Naive thymus-derived CD8-positive, alpha-beta T cell (primary cell): ENCODE data around the gene DNASE1. TPM values are rescaled to one million over a fixed set of nuclear protein-coding genes. Genes with fewer than 3 reads are reported as not detected.

ENCODE experiments used
- ATAC-seq, 2 donors: fragments of 150-1000 bp; cut with Tn5 transposase in 1 of 2; sonication (Bioruptor Pico), chemical (Tn5 transposase) in 1 of 2; 1 replicate in 1 of 2; 2 replicates in 1 of 2; pipeline ENCODE4 v1.10.0; 2021; ENCODE audit warnings: mild to moderate bottlenecking in 2 of 2, moderate library complexity in 2 of 2
- POLR2A ChIA-PET: fragments of 350-600 bp; sonication (Branson Sonifier 250); formaldehyde crosslinking; loops from one replicate; lab custom pipeline; 2021; ENCODE audit warnings: antibody characterized with exemption; lab: Charles Lee
- DNase-seq, 10 donors: peaks; one replicate each; pipeline versions ENCODE4 v3.0.0 to v3.0.0-alpha.2; 2020 to 2022
- H3K27ac Mint-ChIP-seq, 10 donors: one replicate each; pipeline ENCODE4 v1.8.0; 2020 to 2022; ENCODE audit warnings: mild to moderate bottlenecking in 10 of 10, mixed read lengths in 10 of 10, moderate library complexity in 4 of 10, inconsistent platforms in 1 of 10
- H3K27me3 Mint-ChIP-seq, 5 donors: one replicate each; pipeline ENCODE4 v1.8.0; 2021 to 2022; ENCODE audit warnings: mixed read lengths in 5 of 5
- H3K36me3 Mint-ChIP-seq, 3 donors: one replicate each; pipeline ENCODE4 v1.8.0; 2020 to 2022; ENCODE audit warnings: mixed read lengths in 3 of 3, mild to moderate bottlenecking in 2 of 3, inconsistent platforms in 1 of 3
- H3K4me1 Mint-ChIP-seq, 4 donors: one replicate each; pipeline ENCODE4 v1.8.0; 2021 to 2022; ENCODE audit warnings: mixed read lengths in 4 of 4
- H3K4me3 Mint-ChIP-seq, 10 donors: one replicate each; pipeline ENCODE4 v1.8.0; 2020 to 2022; ENCODE audit warnings: mild to moderate bottlenecking in 10 of 10, mixed read lengths in 10 of 10, moderate library complexity in 6 of 10, inconsistent platforms in 1 of 10
- H3K9me3 Mint-ChIP-seq, 9 donors: one replicate each; pipeline ENCODE4 v1.8.0; 2020 to 2022; ENCODE audit warnings: mixed read lengths in 9 of 9, mild to moderate bottlenecking in 3 of 9, inconsistent platforms in 1 of 9, moderate library complexity in 1 of 9
- polyA plus RNA-seq, 3 donors: library from polyadenylated mRNA; unstranded; fragments of 300-500 nt; fragmentation: Illumina TruSeq; gene quantifications; one replicate each; pipeline ENCODE4 v1.2.3, GENCODE V29; 2021
- total RNA-seq, 8 experiments: library from RNA in 2 of 8; stranded (reverse) in 2 of 8; gene quantifications; one replicate each; pipeline ENCODE4 v1.2.3 and lab custom pipeline; 2021 to 2026

Gene DNASE1
- total and polyA plus RNA-seq, 5 experiments from 2014 or later = 1.5 to 56.7 (median 15.4) TPM

- DNase-seq (no peak), ATAC-seq (no peak)
- Mint-ChIP-seq H3K36me3 (peaks cover 0 to 49% (median 5%) of the 10 kb centered on the region in 3 donors), H3K9me3 (no peaks in the 10 kb centered on the region), H3K27ac (peak overlapping the region in 2 of 10 donors; percentile 5 to 31), H3K4me3 (no peak overlapping the region), H3K27me3 (no peaks in the 10 kb centered on the region), H3K4me1 (peaks cover 0 to 25% (median 11%) of the 10 kb centered on the region in 4 donors)
- POLR2A ChIA-PET = interaction anchor here (0.5 kb wide), 1 partner anchor 133 kb away, joined by 3 read pairs; no protein-coding TSS in a partner anchor
Measured at GRCh38 chr16:3673201-3673600, 18.7 kb downstream of the DNASE1 start.

GRCh38 chr16:3673676-3674377 is 19.3 kb downstream of the DNASE1 start:
- Mint-ChIP-seq H3K4me3 (no peak overlapping the region), H3K36me3 (peaks cover 0 to 55% (median 6%) of the 10 kb centered on the region in 3 donors), H3K27ac (peak overlapping the region in 2 of 10 donors; percentile 18 to 31), H3K9me3 (no peaks in the 10 kb centered on the region), H3K27me3 (no peaks in the 10 kb centered on the region), H3K4me1 (peaks cover 0 to 24% (median 11%) of the 10 kb centered on the region in 4 donors)
- ATAC-seq (no peak), DNase-seq (no peak)
- POLR2A ChIA-PET = no interaction called here

GRCh38 chr16:3674513-3675295 is 20.2 kb downstream of the DNASE1 start:
- Mint-ChIP-seq H3K4me1 (peaks cover 0 to 15% (median 6%) of the 10 kb centered on the region in 4 donors), H3K4me3 (no peak overlapping the region), H3K36me3 (peaks cover 0 to 57% (median 10%) of the 10 kb centered on the region in 3 donors), H3K9me3 (no peaks in the 10 kb centered on the region), H3K27ac (peak overlapping the region in 1 of 10 donors; percentile 43), H3K27me3 (no peaks in the 10 kb centered on the region)
- DNase-seq (no peak), ATAC-seq (no peak)
- POLR2A ChIA-PET = no interaction called here

GRCh38 chr16:3675601-3676130 is 21.2 kb downstream of the DNASE1 start:
- Mint-ChIP-seq H3K36me3 (peaks cover 0 to 64% (median 10%) of the 10 kb centered on the region in 3 donors), H3K4me3 (no peak overlapping the region), H3K9me3 (no peaks in the 10 kb centered on the region), H3K27me3 (no peaks in the 10 kb centered on the region), H3K4me1 (peaks cover 0 to 10% (median 3%) of the 10 kb centered on the region in 4 donors), H3K27ac (peak overlapping the region in 1 of 10 donors; percentile 62)
- ATAC-seq (no peak), DNase-seq (no peak)
- POLR2A ChIA-PET = no interaction called here

GRCh38 chr16:3677994-3678393 is 23.5 kb downstream of the DNASE1 start:
- Mint-ChIP-seq H3K4me3 (no peak overlapping the region), H3K9me3 (peaks cover 0 to 2% (median 0%) of the 10 kb centered on the region in 9 donors), H3K4me1 (no peaks in the 10 kb centered on the region), H3K27me3 (no peaks in the 10 kb centered on the region), H3K36me3 (peaks cover 0 to 80% (median 16%) of the 10 kb centered on the region in 3 donors), H3K27ac (no peak overlapping the region)
- DNase-seq = no peak
- ATAC-seq = no peak
- POLR2A ChIA-PET = interaction anchor here (0.5 kb wide), 1 partner anchor 49 kb away, joined by 3 read pairs; no protein-coding TSS in a partner anchor

- no peak for DNase-seq
- no peak overlapping the region for H3K4me3 Mint-ChIP-seq
- H3K36me3 Mint-ChIP-seq = peaks cover 0 to 85% (median 20%) of the 10 kb centered on the region in 3 donors
- peaks cover 0 to 2% (median 0%) of the 10 kb centered on the region in 9 donors for H3K9me3 Mint-ChIP-seq
- no peaks in the 10 kb centered on the region for H3K4me1 Mint-ChIP-seq
- POLR2A ChIA-PET = no interaction called here
- H3K27me3 Mint-ChIP-seq = no peaks in the 10 kb centered on the region
- ATAC-seq = no peak
- no peak overlapping the region for H3K27ac Mint-ChIP-seq
Measured at GRCh38 chr16:3681206-3681605, 26.7 kb downstream of the DNASE1 start.

- Mint-ChIP-seq H3K4me3 (no peak overlapping the region), H3K36me3 (peaks cover 0 to 74% (median 13%) of the 10 kb centered on the region in 3 donors), H3K27ac (peak overlapping the region in 1 of 10 donors; percentile 49), H3K27me3 (no peaks in the 10 kb centered on the region), H3K9me3 (peaks cover 0 to 2% (median 0%) of the 10 kb centered on the region in 9 donors), H3K4me1 (peaks cover 6 to 13% (median 9%) of the 10 kb centered on the region in 4 donors)
- DNase-seq (no peak), ATAC-seq (no peak)
- POLR2A ChIA-PET = no interaction called here
Measured at GRCh38 chr16:3687021-3687420, 32.5 kb downstream of the DNASE1 start.

GRCh38 chr16:3687792-3688191 is 33.3 kb downstream of the DNASE1 start:
- POLR2A ChIA-PET = no interaction called here
- Mint-ChIP-seq H3K27ac (no peak overlapping the region), H3K4me1 (peaks cover 6 to 14% (median 9%) of the 10 kb centered on the region in 4 donors), H3K27me3 (no peaks in the 10 kb centered on the region), H3K36me3 (peaks cover 0 to 67% (median 12%) of the 10 kb centered on the region in 3 donors), H3K9me3 (no peaks in the 10 kb centered on the region), H3K4me3 (no peak overlapping the region)
- no peak for ATAC-seq
- DNase-seq = no peak

GRCh38 chr16:3689731-3690130 is 35.2 kb downstream of the DNASE1 start:
- no peak for ATAC-seq
- H3K9me3 Mint-ChIP-seq = no peaks in the 10 kb centered on the region
- DNase-seq = no peak
- H3K27me3 Mint-ChIP-seq = no peaks in the 10 kb centered on the region
- no peak overlapping the region for H3K4me3 Mint-ChIP-seq
- H3K4me1 Mint-ChIP-seq = peaks cover 7 to 14% (median 9%) of the 10 kb centered on the region in 4 donors
- POLR2A ChIA-PET = interaction anchor here (2.0 kb wide), 1 partner anchor 191 kb away, joined by 5 read pairs; the partner anchor contains the start of gene CREBBP
- H3K27ac Mint-ChIP-seq = no peak overlapping the region
- peaks cover 0 to 54% (median 9%) of the 10 kb centered on the region in 3 donors for H3K36me3 Mint-ChIP-seq

GRCh38 chr16:3690470-3690928 is 36.0 kb downstream of the DNASE1 start:
- Mint-ChIP-seq H3K9me3 (no peaks in the 10 kb centered on the region), H3K27ac (peak overlapping the region in 7 of 10 donors; percentile 15 to 82 (median 37)), H3K27me3 (no peaks in the 10 kb centered on the region), H3K4me3 (peak overlapping the region in 7 of 10 donors; percentile 17 to 75 (median 52)), H3K4me1 (peaks cover 9 to 15% (median 9%) of the 10 kb centered on the region in 4 donors), H3K36me3 (peaks cover 0 to 49% (median 9%) of the 10 kb centered on the region in 3 donors)
- DNase-seq = peak; percentile 71 to 90 (median 80)
- ATAC-seq = peak; percentile 100
- POLR2A ChIA-PET = interaction anchor here (0.6 to 2.0 kb wide), 2 partner anchors 190 to 879 kb away, joined by 4 to 5 read pairs; partner anchors contain the start of gene CREBBP

- ATAC-seq = no peak
- Mint-ChIP-seq H3K36me3 (peaks cover 0 to 43% (median 4%) of the 10 kb centered on the region in 3 donors), H3K27ac (peak overlapping the region in 4 of 10 donors; percentile 22 to 82 (median 36)), H3K9me3 (no peaks in the 10 kb centered on the region), H3K27me3 (no peaks in the 10 kb centered on the region), H3K4me3 (peak overlapping the region in 5 of 10 donors; percentile 17 to 58 (median 52)), H3K4me1 (peaks cover 9 to 18% (median 10%) of the 10 kb centered on the region in 4 donors)
- POLR2A ChIA-PET = interaction anchor here (0.6 to 2.0 kb wide), 2 partner anchors 190 to 878 kb away, joined by 4 to 5 read pairs; partner anchors contain the start of gene CREBBP
- no peak for DNase-seq
Measured at GRCh38 chr16:3690980-3691720, 36.7 kb downstream of the DNASE1 start.
